HepG2 (cell line): ENCODE measurements around the gene AHSA1. TPM values are rescaled to one million over a fixed set of nuclear protein-coding genes. Genes with fewer than 3 reads are reported as not detected.

Experiments used
- ASH2L ChIP-seq: fragments of 300-600, 200-600 bp; sonication (generic); IDR thresholded peaks from 2 replicates; pipeline ENCODE4 v1.7.0; 2017; ENCODE audit warnings: low read depth, mild to moderate bottlenecking, moderate library complexity, mixed read lengths, low read length; ENCODE audit not compliant: insufficient read length
- ESRRA ChIP-seq: sonication (generic); formaldehyde crosslinking; IDR thresholded peaks from 2 replicates; pipeline ENCODE4 v1.5.1; 2020; ENCODE audit warnings: mild to moderate bottlenecking, low read depth, missing genetic modification reagents
- FOXP1 ChIP-seq, 2 experiments: fragments of 450-650 bp in 1 of 2; IDR thresholded peaks; 2 replicates each; pipeline ENCODE4 v1.6.1; 2017 to 2018; ENCODE audit warnings: antibody characterized with exemption in 1 of 2
- KLF9 ChIP-seq: IDR thresholded peaks from 2 replicates; pipeline ENCODE4 v1.6.1; 2016; ENCODE audit warnings: low read depth
- MIER2 ChIP-seq: IDR thresholded peaks from 2 replicates; pipeline ENCODE4 v1.6.1; 2016; ENCODE audit warnings: missing biosample characterization, missing genetic modification reagents
- PLRG1 ChIP-seq: fragments of 450-650 bp; conservative IDR thresholded peaks from 2 replicates; pipeline ENCODE4 v1.6.1; 2016
- PRMT3 ChIP-seq: sonication (generic); formaldehyde crosslinking; IDR thresholded peaks from 2 replicates; pipeline ENCODE4 v1.8.1; 2022; ENCODE audit warnings: low read depth, mild to moderate bottlenecking, moderate library complexity, missing genetic modification reagents, borderline replicate concordance
- SOX6 ChIP-seq, 2 experiments: fragments of 450-650 bp in 1 of 2; sonication (generic) in 1 of 2; formaldehyde crosslinking in 1 of 2; IDR thresholded peaks; 2 replicates each; pipeline versions ENCODE4 v1.4.0 to v1.6.1; 2017 to 2020; ENCODE audit warnings: antibody characterized with exemption in 1 of 2, mild to moderate bottlenecking in 1 of 2, missing genetic modification reagents in 1 of 2
- SRF ChIP-seq: IDR thresholded peaks from 2 replicates; pipeline ENCODE4 v1.6.1; 2011; ENCODE audit warnings: mild to moderate bottlenecking, low read depth, low read length, moderate library complexity
- ZNF10 ChIP-seq: sonication (generic); formaldehyde crosslinking; IDR thresholded peaks from 2 replicates; pipeline ENCODE4 v1.4.0; 2020; ENCODE audit warnings: mild to moderate bottlenecking, low read depth, missing genetic modification reagents, borderline replicate concordance
- ZNF3 ChIP-seq: IDR thresholded peaks from 2 replicates; pipeline ENCODE4 v1.7.0; 2017; ENCODE audit warnings: inconsistent platforms
- ZNF350 ChIP-seq: sonication (generic); formaldehyde crosslinking; IDR thresholded peaks from 2 replicates; pipeline ENCODE4 v1.4.0; 2020; ENCODE audit warnings: mild to moderate bottlenecking, low read depth, missing genetic modification reagents, borderline replicate concordance
- ZNF367 ChIP-seq: sonication (generic); formaldehyde crosslinking; IDR thresholded peaks from 2 replicates; pipeline ENCODE4 v1.4.0; 2020; ENCODE audit warnings: missing genetic modification reagents, borderline replicate concordance
- ZNF530 ChIP-seq: sonication (generic); formaldehyde crosslinking; IDR thresholded peaks from 2 replicates; pipeline ENCODE4 v1.5.0; 2020; ENCODE audit warnings: low read depth, mild to moderate bottlenecking, missing genetic modification reagents
- ZNF546 ChIP-seq: sonication (generic); formaldehyde crosslinking; conservative IDR thresholded peaks from 2 replicates; pipeline ENCODE4 v1.8.1; 2023; ENCODE audit warnings: mild to moderate bottlenecking, missing genetic modification reagents
- ZNF563 ChIP-seq: sonication (generic); formaldehyde crosslinking; IDR thresholded peaks from 2 replicates; pipeline ENCODE4 v1.8.0; 2022; ENCODE audit warnings: mild to moderate bottlenecking, moderate library complexity, missing genetic modification reagents
- ZNF720 ChIP-seq: sonication (generic); formaldehyde crosslinking; IDR thresholded peaks from 2 replicates; pipeline ENCODE4 v1.4.0; 2020; ENCODE audit warnings: missing genetic modification reagents
- ZNF761 ChIP-seq: sonication (generic); formaldehyde crosslinking; conservative IDR thresholded peaks from 2 replicates; pipeline ENCODE4 v1.4.0; 2020; ENCODE audit warnings: mild to moderate bottlenecking, missing genetic modification reagents
- ZSCAN29 ChIP-seq: sonication (generic); formaldehyde crosslinking; conservative IDR thresholded peaks from 2 replicates; pipeline ENCODE4 v1.4.0; 2020; ENCODE audit warnings: mild to moderate bottlenecking, missing genetic modification reagents
- polyA plus RNA-seq, 8 experiments: library from polyadenylated mRNA; depleted of rRNA in 3 of 8; stranded (reverse) in 7 of 8; unstranded in 1 of 8; fragments of >200 nt; fragmentation: Illumina TruSeq in 4 of 8; extraction: Trizol in 4 of 8; gene quantifications; 2 replicates each; pipeline versions ENCODE4 v1.2.1 to v1.2.3, GENCODE V29; 2011 to 2016; ENCODE audit warnings: low read depth in 4 of 8, missing spikeins in 1 of 8, mixed read lengths in 1 of 8; ENCODE audit not compliant: insufficient read depth in 1 of 8
- total RNA-seq, 5 experiments: library from RNA; depleted of rRNA; stranded (reverse); fragments of >200 nt; fragmentation: Illumina TruSeq; extraction: Trizol; gene quantifications; 2 replicates each; pipeline ENCODE4 v1.2.3, GENCODE V29; 2016; ENCODE audit warnings: low read depth in 1 of 5
- TF ChIP-seq, protein P1 (sequence below): sonication (generic); formaldehyde crosslinking; IDR thresholded peaks from 2 replicates; pipeline ENCODE4 v1.5.1; 2020; ENCODE audit warnings: missing genetic modification reagents, mild to moderate bottlenecking, borderline replicate concordance
- TF ChIP-seq, protein P2 (sequence below): sonication (generic); formaldehyde crosslinking; conservative IDR thresholded peaks from 2 replicates; pipeline ENCODE4 v1.8.1; 2023; ENCODE audit warnings: missing genetic modification reagents
- TF ChIP-seq, protein P3 (sequence below): sonication (generic); formaldehyde crosslinking; IDR thresholded peaks from 2 replicates; pipeline ENCODE4 v1.4.0; 2020; ENCODE audit warnings: missing genetic modification reagents, borderline replicate concordance

AHSA1 gene
- total and polyA plus RNA-seq, 2 of the 13 experiments (the other 11 are each of a cell fraction or from before 2014, with no cell fraction given) = 113 to 241 TPM

DNA sequence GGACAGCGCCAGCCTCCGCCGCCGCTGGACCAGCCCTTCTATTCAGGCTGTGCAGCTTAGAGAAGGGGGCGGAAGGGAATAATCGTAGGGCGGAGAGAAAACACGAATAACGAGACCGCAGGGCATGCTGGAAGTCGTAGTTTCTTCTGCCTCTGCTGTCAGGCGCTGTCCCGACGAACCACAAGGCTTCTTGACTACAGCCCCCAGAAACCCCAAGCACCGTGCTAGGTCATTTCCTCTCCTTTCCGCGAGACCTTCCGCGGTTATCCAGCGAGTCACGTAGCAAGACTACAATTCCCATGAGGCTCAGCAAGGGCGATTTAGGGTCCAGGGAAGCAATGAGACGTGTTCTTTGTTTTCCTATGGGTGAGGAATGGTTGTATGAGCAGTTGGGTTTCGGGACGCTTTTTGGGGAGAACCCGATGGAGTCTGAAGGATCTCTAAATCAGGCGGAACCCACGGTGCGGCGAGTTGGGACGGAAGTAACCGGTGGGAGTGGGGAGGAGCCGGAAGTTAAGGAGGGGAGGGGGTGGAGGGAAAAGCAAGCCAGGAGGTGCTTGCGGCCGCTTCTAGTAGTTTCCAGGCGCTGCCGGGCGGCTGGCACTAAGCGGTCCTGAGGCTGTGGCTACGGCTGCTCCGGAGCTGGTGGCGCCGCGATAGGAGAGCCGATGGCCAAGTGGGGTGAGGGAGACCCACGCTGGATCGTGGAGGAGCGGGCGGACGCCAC lies at the start of gene AHSA1, which contains the start of gene VIPAS39 (continued):
- TF ChIP-seq, protein P1, sequence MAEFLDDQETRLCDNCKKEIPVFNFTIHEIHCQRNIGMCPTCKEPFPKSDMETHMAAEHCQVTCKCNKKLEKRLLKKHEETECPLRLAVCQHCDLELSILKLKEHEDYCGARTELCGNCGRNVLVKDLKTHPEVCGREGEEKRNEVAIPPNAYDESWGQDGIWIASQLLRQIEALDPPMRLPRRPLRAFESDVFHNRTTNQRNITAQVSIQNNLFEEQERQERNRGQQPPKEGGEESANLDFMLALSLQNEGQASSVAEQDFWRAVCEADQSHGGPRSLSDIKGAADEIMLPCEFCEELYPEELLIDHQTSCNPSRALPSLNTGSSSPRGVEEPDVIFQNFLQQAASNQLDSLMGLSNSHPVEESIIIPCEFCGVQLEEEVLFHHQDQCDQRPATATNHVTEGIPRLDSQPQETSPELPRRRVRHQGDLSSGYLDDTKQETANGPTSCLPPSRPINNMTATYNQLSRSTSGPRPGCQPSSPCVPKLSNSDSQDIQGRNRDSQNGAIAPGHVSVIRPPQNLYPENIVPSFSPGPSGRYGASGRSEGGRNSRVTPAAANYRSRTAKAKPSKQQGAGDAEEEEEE (CRISPR knock-in tag) = no peak
- TF ChIP-seq, protein P2, sequence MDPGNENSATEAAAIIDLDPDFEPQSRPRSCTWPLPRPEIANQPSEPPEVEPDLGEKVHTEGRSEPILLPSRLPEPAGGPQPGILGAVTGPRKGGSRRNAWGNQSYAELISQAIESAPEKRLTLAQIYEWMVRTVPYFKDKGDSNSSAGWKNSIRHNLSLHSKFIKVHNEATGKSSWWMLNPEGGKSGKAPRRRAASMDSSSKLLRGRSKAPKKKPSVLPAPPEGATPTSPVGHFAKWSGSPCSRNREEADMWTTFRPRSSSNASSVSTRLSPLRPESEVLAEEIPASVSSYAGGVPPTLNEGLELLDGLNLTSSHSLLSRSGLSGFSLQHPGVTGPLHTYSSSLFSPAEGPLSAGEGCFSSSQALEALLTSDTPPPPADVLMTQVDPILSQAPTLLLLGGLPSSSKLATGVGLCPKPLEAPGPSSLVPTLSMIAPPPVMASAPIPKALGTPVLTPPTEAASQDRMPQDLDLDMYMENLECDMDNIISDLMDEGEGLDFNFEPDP = no peak
- TF ChIP-seq ZNF546 = no peak
- no peak for TF ChIP-seq ZNF563 (CRISPR knock-in tag)
- no peak; the same call in 1 of the 2 replicates for TF ChIP-seq ESRRA (CRISPR knock-in tag)
- TF ChIP-seq ZNF10 (CRISPR knock-in tag) = no peak
- TF ChIP-seq, protein P3, sequence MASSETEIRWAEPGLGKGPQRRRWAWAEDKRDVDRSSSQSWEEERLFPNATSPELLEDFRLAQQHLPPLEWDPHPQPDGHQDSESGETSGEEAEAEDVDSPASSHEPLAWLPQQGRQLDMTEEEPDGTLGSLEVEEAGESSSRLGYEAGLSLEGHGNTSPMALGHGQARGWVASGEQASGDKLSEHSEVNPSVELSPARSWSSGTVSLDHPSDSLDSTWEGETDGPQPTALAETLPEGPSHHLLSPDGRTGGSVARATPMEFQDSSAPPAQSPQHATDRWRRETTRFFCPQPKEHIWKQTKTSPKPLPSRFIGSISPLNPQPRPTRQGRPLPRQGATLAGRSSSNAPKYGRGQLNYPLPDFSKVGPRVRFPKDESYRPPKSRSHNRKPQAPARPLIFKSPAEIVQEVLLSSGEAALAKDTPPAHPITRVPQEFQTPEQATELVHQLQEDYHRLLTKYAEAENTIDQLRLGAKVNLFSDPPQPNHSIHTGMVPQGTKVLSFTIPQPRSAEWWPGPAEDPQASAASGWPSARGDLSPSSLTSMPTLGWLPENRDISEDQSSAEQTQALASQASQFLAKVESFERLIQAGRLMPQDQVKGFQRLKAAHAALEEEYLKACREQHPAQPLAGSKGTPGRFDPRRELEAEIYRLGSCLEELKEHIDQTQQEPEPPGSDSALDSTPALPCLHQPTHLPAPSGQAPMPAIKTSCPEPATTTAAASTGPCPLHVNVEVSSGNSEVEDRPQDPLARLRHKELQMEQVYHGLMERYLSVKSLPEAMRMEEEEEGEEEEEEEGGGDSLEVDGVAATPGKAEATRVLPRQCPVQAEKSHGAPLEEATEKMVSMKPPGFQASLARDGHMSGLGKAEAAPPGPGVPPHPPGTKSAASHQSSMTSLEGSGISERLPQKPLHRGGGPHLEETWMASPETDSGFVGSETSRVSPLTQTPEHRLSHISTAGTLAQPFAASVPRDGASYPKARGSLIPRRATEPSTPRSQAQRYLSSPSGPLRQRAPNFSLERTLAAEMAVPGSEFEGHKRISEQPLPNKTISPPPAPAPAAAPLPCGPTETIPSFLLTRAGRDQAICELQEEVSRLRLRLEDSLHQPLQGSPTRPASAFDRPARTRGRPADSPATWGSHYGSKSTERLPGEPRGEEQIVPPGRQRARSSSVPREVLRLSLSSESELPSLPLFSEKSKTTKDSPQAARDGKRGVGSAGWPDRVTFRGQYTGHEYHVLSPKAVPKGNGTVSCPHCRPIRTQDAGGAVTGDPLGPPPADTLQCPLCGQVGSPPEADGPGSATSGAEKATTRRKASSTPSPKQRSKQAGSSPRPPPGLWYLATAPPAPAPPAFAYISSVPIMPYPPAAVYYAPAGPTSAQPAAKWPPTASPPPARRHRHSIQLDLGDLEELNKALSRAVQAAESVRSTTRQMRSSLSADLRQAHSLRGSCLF (CRISPR knock-in tag) = no peak
- TF ChIP-seq ZNF530 = no peak
- peak; percentile 94 for TF ChIP-seq ASH2L
- 0 out of 2 replicates have a peak, but pooled peaks have one; percentile 6 for TF ChIP-seq ZSCAN29 (CRISPR knock-in tag)
- no peak for TF ChIP-seq KLF9 (CRISPR knock-in tag)
- TF ChIP-seq SOX6 (IDR thresholded peaks at IDR 0.05) = no peak
- TF ChIP-seq SOX6 (CRISPR knock-in tag; IDR thresholded peaks at IDR 0.05) = peak; percentile 43
- no peak for TF ChIP-seq ZNF761
- TF ChIP-seq ZNF3 (CRISPR knock-in tag) = peak; percentile 15; the same call in 1 of the 2 replicates
- peak; percentile 73; the same call in 1 of the 2 replicates for TF ChIP-seq ZNF350
- no peak for TF ChIP-seq PLRG1
- TF ChIP-seq FOXP1 (IDR thresholded peaks at IDR 0.05) = no peak
- no peak for TF ChIP-seq FOXP1 (CRISPR knock-in tag; IDR thresholded peaks at IDR 0.05)
- TF ChIP-seq ZNF720 (CRISPR knock-in tag) = no peak
- TF ChIP-seq MIER2 = no peak
- no peak for TF ChIP-seq SRF
- TF ChIP-seq ZNF367 (CRISPR knock-in tag) = no peak
- TF ChIP-seq PRMT3 = no peak
